HG03432 (cell line): ENCODE results near the gene CENPO.

Source experiments
- ATAC-seq: cut with Tn5 transposase; IDR thresholded peaks from one replicate; pipeline ENCODE4 v1.9.1; 2021; ENCODE audit warnings: mild to moderate bottlenecking, moderate library complexity; ENCODE audit not compliant: unreplicated experiment

The CENPO gene

DNA sequence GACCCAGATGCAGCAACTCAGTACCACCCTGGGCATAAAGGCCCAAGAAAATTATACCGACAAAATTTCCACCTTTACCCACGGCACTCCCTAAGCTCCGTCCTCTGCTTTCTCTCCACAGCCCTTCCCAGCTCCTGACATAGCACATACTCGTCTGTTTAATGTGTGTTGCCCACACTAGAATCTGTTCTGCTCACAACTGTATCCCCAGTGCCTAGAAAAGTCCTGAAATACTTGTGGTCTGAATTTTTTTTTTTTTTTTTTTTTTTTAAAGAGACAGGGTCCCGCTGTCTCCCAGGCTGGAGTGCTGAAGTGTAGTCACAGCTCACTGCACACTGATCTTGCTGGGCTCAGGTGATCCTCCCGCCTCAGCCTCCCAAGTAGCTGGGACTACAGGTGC is 64.5 kb downstream of the CENPO start:
- no peak for ATAC-seq

DNA sequence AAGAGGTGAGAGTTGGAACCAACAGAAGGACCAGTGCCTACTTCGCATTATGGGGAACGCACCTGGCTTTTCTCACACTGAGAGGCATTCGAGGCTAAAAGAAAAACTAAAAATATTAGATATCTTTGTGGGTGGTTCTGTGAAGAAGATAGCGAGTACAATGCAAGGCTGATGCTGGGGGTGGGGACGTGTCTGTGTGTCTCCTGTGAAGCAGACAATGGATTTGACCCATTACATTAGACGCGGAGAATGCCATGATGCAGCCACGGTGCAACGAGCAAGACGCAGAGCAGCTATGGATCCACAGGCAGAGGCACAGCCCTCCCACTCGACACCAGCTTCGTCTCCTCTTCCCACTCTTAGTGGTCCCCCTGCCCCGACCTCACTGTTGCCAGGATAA is 65.8 kb downstream of the CENPO start:
- ATAC-seq: no peak

DNA sequence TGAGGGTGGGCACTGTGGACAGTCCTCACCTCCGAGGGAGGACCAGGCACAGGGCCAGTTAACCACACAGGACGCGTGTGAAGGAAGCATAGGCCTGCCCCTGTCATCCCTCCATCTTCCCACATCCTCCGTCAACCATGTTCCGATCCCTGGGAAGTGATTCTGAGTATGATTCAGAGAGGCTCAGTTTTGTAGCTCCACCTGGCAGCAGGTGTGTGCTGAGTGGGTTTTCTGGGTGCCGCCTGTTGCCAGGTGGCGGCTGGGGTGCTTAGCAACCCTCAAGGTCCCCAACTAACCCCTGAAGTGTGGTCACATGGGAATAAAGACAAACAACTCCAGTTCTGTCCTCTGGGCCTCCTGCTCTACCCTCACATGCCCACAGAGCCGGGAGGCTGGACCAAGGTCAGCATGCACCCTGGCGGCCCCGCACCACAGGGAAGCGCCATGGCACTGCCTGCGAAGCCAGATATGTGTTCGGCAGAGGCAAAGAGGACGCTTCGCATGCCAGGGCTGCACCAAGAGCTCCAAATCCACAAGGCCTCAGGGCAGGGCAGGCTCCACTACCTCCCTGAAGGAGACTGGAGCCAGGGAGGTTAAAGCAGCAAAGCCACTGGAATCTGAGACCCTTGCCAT is 66.9 kb downstream of the CENPO start:
- no peak for ATAC-seq

DNA sequence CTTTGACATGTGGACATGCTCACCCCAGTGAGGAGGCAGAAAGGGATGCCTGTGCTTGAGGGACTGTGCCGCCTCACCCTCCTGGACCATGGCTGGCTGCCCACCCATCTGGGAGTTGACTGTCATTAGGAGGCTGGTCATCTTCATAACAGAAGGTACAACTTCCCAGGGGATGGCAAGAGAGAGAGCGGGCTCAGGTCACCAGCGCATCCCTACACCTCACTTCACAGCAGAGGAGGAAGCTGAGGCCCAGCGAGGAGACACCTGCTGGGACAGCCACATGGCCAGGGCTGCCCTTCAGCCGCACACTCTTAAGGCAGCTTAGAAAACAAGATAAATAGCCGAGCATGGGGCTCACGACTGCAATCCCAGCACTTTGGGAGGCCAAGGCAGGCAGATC is 67.4 kb downstream of the CENPO start:
- no peak for ATAC-seq

DNA sequence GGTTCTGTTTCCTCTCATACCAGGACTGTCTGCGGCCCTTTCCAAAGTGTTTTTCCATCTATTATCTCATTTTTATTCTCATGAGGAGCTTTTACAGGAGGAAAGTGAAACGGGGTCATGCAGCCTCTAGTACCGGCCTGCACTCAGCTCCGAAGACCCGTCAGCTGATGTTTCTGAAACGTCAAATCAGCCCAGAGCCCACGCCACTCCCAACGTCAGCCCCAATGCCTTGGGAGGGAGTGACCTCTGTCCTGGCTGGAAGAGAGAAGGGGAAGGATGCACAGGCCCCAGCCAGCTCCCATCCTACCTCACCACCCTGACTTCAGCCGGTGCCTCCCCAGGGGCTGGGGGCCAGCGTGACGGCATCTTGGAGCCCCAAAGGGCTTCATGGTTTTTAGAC is 68.3 kb downstream of the CENPO start:
- ATAC-seq: no peak

DNA sequence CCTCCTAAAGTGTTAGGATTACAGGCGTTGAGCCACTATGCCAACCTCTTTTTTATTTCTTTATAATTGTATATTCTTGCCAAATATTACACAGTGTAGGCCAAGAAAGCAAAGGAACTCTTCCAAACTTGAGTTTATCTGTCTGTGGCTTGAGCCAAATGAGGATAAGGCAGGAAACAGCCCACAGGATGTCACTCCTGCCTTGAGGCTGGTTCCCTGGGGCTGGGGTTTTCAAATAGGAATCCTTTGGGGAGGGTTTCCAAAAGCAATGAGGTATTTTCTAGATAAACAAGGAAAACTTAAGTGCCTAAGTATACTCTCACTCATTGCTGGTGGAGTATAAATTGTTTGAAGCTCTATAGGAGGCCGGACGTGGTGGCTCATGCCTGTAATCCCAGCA is 70.4 kb downstream of the CENPO start:
- ATAC-seq: no peak

DNA sequence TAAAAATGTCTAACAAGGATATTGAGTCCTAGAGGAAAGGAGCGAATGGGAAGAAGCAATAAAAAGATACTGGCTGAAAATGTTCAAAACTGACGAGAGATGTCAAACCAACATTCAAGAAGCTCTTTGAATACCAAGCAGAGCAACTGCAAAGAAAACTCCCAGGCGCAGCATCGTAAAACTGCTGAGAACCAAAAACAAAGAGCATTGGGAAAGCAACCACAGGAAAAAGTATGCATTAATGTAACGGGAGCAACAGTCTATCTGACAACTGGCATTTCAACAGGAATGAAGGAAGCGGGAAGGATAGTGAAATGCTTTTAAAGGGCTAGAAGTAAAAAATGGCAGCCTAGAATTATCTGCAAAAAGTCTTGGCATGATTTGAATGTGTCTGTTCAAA is 73.7 kb downstream of the CENPO start:
- ATAC-seq: no peak

DNA sequence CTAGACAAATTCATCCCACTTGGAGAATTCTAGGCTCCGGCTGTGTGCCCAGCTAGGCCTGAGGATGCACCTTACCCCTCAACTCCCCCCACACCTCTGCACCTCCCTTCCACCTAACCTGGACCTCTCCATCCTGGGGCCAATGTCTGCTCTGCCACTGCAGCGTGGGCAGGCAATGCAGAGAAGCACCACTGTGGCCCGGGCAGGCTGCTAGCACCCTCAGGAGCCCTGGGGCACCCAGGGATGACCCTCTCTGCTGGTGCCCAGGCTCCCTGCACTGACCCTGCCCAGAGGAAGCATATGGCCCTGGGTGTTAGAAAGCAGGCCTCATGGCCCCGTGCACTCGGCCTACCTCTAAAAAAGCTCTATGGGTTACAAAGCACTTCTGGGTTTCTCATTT is 77.2 kb downstream of the CENPO start:
- no peak for ATAC-seq

DNA sequence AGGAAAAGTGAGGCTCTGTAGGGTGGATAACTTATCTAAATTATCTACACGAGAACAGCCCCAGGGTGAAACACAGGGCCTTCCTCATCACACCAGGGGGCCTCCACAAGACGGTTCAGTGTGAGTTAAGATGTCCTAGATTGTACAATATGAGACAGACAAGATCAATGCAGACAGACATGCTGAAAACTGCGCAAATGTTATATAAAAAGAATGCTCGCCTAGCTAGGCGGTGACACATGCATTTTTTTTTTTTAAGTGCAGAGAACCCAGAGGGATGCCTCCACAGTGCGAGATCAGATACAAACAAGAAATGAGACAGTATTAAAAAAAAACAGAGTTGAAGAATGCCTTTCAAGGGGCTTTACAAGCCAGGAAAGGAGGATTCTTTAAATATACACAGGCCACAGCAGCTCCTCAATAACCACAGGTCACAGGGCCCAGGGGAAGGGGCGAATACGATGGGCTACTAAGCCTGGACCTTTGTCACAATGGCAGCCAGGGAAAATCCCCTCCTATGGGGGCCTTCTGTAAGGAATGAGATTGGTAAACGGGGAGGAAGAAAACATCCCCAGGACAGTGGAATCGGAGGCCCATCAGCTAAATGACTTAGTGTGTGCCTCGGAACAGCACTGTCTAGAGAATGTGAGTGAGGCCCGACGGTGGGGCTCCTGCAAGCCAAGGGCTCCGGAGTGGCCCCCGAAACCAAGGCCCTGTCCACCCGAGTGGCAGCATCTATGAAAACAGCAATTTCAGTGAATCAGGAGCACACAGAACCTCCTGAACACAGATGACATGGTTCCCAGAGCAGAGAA is 77.9 kb downstream of the CENPO start:
- ATAC-seq: no peak

GRCh38 chr2:24871852-24872333 is 78.7 kb downstream of the CENPO start:
- no peak for ATAC-seq
